Endothelial cell (in vitro differentiated cells): Measurements from ENCODE around the gene TREH. TPM values are rescaled to one million over a fixed set of nuclear protein-coding genes. Genes with fewer than 3 reads are reported as not detected.
A peak's percentile ranks its signal among the peaks of the same experiment; 100 is the strongest.

Experiments used
- DNase-seq: peaks from one replicate; pipeline ENCODE4 v3.0.0; 2021; ENCODE audit warnings: low spot score
- H3K27ac Mint-ChIP-seq: one replicate; pipeline ENCODE4 v1.8.0; 2021; ENCODE audit warnings: mixed read lengths, inconsistent platforms; ENCODE audit not compliant: unreplicated experiment
- H3K27me3 Mint-ChIP-seq: one replicate; pipeline ENCODE4 v1.8.0; 2021; ENCODE audit warnings: mild to moderate bottlenecking, moderate library complexity, mixed read lengths, inconsistent platforms; ENCODE audit not compliant: unreplicated experiment
- H3K36me3 Mint-ChIP-seq: one replicate; pipeline ENCODE4 v1.8.0; 2021; ENCODE audit warnings: mild to moderate bottlenecking, low read depth, mixed read lengths, inconsistent platforms; ENCODE audit not compliant: unreplicated experiment
- H3K4me1 Mint-ChIP-seq: one replicate; pipeline ENCODE4 v1.8.0; 2021; ENCODE audit warnings: mild to moderate bottlenecking, mixed read lengths, inconsistent platforms; ENCODE audit not compliant: unreplicated experiment
- H3K4me3 Mint-ChIP-seq: one replicate; pipeline ENCODE4 v1.8.0; 2021; ENCODE audit warnings: mild to moderate bottlenecking, mixed read lengths, inconsistent platforms; ENCODE audit not compliant: unreplicated experiment
- H3K9me3 Mint-ChIP-seq: one replicate; pipeline ENCODE4 v1.8.0; 2021; ENCODE audit warnings: mixed read lengths, inconsistent platforms; ENCODE audit not compliant: unreplicated experiment
- total RNA-seq: library from RNA; stranded (reverse); fragmentation: NEBNext Ultra II Directional; extraction: Animal tissue kit (Norgen Biotek cat#: 25700); gene quantifications from one replicate; pipeline ENCODE4 v1.2.1, GENCODE V29; 2021; ENCODE audit not compliant: unreplicated experiment
- TF ChIP-seq, protein P1 (sequence below): fragments of 200-600 bp; sonication (generic); IDR thresholded peaks from one replicate; pipeline ENCODE4 v1.5.0; 2021; ENCODE audit warnings: antibody characterized with exemption; ENCODE audit not compliant: unreplicated experiment

TREH gene
- total RNA-seq, 1 donor from 2014 or later, result not detected

DNA sequence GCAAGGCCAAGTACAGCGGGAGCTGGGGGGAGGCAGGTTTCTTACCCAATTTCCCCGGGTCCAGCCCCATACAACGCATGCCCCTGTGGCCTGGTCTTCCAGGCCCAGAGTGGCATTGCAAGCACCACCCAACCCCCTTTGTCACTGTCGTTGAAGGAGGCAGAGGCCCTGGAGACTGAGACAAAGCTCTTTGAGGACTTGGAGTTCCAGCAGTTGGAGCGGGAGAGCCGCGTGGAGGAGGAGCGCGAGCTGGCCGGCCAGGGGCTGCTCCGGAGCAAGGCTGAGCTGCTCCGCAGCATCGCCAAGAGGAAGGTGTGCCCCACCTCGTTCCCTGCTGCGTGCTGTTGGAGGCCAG lies 44.2 kb downstream of the TREH start:
- Mint-ChIP-seq H3K27ac (no peak overlapping the region), H3K36me3 (peaks cover 22% of the 10 kb centered on the region), H3K4me1 (peaks cover 26% of the 10 kb centered on the region), H3K27me3 (peaks cover 4% of the 10 kb centered on the region), H3K9me3 (no peaks in the 10 kb centered on the region), H3K4me3 (no peak overlapping the region)
- DNase-seq, result no peak
- TF ChIP-seq, protein P1, sequence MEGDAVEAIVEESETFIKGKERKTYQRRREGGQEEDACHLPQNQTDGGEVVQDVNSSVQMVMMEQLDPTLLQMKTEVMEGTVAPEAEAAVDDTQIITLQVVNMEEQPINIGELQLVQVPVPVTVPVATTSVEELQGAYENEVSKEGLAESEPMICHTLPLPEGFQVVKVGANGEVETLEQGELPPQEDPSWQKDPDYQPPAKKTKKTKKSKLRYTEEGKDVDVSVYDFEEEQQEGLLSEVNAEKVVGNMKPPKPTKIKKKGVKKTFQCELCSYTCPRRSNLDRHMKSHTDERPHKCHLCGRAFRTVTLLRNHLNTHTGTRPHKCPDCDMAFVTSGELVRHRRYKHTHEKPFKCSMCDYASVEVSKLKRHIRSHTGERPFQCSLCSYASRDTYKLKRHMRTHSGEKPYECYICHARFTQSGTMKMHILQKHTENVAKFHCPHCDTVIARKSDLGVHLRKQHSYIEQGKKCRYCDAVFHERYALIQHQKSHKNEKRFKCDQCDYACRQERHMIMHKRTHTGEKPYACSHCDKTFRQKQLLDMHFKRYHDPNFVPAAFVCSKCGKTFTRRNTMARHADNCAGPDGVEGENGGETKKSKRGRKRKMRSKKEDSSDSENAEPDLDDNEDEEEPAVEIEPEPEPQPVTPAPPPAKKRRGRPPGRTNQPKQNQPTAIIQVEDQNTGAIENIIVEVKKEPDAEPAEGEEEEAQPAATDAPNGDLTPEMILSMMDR, result no peak

DNA sequence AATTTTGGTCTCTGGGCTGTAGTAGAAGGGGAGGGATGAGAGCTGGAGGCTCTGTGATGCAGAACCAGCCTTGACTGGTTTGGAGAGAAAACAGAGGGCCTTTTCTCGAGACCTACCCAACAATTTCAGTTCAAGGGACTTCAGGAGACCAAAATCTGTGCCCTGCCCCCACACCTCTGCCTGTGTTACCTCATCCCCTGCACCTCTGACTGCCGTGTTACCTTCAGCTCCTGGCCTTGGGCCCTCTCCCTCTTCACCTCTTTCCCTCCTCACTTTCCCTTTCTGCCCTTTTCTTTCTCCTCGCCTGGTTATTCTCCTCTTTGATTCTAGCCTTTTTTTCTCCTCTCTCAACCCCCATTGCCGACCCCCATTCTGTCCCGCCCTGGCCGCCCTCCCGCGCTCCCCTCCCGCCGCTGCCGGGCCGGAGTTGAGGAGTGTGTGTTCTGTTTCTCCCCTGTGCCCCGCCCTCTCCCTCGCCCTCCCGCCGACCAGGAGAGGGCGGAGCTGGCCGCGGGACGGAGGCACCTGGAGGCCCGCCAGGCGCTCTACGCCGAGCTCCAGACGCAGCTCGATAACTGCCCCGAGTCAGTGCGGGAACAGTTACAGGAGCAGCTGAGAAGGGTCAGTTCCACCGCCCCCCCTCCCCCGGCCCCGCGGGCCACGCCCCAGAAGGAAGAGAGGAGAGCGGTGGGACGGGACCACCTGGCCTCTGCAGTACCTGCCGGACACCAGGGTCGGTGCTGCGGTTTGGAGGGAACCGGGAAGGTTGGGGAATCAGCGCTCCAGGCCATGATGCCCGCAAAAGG lies 44.8 kb downstream of the TREH start:
- TF ChIP-seq, protein P1, result no peak
- Mint-ChIP-seq H3K4me1 (peaks cover 27% of the 10 kb centered on the region), H3K9me3 (no peaks in the 10 kb centered on the region), H3K27me3 (peaks cover 4% of the 10 kb centered on the region), H3K27ac (no peak overlapping the region), H3K4me3 (peak overlapping the region; percentile 18), H3K36me3 (peaks cover 23% of the 10 kb centered on the region)
- DNase-seq, result peak; percentile 46

DNA sequence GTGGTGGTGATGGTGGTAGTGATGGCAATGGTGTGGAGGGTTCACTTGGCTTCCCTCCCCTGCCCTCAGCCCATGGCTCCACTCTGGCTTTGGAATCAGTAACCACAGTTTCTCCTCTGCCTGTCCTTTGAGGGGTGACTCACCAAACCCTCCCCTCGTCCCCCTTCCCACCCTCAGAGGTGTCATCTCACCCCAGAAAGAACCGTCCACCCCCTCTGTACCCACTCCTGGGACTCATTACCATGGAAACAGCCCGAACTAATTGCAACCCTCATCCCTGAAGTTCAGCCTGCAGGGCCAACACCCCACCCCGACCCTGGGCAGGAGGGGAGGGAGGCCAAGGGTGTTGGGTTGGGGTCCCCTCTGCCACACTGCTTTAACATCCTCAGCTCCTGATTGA lies 45.5 kb downstream of the TREH start:
- Mint-ChIP-seq H3K4me1 (peaks cover 27% of the 10 kb centered on the region), H3K4me3 (no peak overlapping the region), H3K36me3 (peaks cover 23% of the 10 kb centered on the region), H3K27ac (no peak overlapping the region), H3K27me3 (peaks cover 6% of the 10 kb centered on the region), H3K9me3 (no peaks in the 10 kb centered on the region)
- no peak for DNase-seq
- TF ChIP-seq, protein P1, result no peak

GRCh38 chr11:118633319-118633690 lies 46.1 kb downstream of the TREH start:
- Mint-ChIP-seq H3K36me3 (peaks cover 21% of the 10 kb centered on the region), H3K9me3 (no peaks in the 10 kb centered on the region), H3K4me1 (peaks cover 26% of the 10 kb centered on the region), H3K27me3 (peaks cover 5% of the 10 kb centered on the region), H3K27ac (no peak overlapping the region), H3K4me3 (no peak overlapping the region)
- TF ChIP-seq, protein P1, result no peak
- no peak for DNase-seq

DNA sequence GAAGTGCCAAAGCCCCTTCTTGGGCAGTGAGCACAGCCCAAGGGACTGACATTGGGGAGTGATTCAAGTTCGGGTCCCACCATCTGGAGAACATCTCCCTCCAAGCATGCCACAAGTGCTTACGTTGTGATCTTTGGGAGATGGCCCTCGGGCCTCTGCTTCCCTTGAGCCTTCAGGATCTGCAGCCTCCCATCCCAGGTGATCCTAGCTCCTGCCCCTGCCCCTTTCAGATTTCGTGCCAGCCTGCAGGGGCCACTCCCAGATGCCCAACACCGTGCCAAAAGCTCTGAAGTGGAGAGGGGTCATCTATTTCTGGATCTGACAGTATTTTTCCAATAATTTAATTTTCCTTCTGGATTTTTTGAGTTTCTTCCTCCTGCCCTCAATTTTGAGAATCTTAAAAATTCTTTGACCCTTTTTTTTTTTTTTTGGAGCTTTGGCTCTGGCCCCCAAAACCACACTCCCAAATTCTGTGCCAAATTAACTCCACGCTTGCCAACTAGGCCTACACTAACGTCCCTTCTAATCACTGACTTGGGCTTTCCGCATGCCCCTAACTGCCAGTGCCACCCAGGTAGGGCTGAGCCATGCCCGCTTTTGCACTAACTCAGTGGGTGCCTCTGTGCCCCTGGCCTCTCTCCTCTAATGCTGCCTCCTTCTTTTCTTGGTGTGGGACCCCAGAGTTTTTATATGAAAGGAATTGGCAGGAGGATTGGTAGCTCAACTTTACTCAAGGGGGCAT lies 46.7 kb downstream of the TREH start:
- H3K4me1 Mint-ChIP-seq, result peaks cover 24% of the 10 kb centered on the region
- H3K4me3 Mint-ChIP-seq, result peak overlapping the region; percentile 51
- no peaks in the 10 kb centered on the region for H3K9me3 Mint-ChIP-seq
- peaks cover 16% of the 10 kb centered on the region for H3K36me3 Mint-ChIP-seq
- peaks cover 3% of the 10 kb centered on the region for H3K27me3 Mint-ChIP-seq
- TF ChIP-seq, protein P1, result no peak
- DNase-seq, result no peak
- H3K27ac Mint-ChIP-seq, result no peak overlapping the region
